ENCODE data around the gene SLC35A3. TPM values are rescaled to one million over a fixed set of nuclear protein-coding genes. Genes with fewer than 3 reads are reported as not detected.

SLC35A3 gene
- total and polyA plus RNA-seq, 10 of the 15 experiments (the other 5 are each of a cell fraction or from before 2014, with no cell fraction given): 3.6 to 24.3 (median 15.4) TPM

DNA sequence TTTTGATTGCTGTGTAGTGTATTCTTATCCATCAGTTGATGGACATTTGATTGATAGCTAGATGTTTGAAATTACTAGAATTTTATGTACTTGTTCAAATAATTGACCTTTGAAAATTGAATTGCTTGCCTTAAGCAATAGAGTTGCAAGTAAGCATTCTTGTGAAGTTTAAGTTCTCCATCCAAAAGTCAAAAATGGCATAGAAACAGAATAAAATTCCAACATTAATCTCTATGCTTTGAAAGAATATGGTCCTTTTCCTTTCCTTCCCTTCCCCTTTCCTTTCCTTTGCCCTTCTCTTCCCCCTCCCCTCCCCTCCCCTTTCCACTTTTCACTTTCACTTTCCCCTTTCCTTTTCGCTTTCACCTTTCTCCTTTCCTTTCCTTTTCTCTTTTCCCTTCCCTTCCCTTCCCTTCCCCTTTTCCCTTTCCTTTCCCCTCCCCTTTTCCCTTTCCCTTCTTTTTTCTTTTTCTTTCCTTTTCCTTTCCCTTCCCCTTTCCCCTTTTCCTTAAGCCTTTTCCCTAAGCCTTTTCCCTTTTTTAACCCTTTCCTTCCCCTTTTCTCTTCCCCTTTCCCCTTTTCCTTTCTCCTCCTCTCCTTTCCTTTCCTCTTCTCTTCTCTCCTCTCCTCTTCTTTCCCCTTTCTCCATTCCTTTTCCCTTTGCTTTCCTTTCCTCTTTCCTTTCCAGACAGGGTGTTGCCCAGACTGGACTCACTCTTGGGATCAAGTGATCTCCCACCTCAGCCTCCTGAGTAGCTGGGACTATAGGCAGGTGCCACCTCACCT is 95.6 kb downstream of the SLC35A3 start (continued):
- TF ChIP-seq, protein P1, sequence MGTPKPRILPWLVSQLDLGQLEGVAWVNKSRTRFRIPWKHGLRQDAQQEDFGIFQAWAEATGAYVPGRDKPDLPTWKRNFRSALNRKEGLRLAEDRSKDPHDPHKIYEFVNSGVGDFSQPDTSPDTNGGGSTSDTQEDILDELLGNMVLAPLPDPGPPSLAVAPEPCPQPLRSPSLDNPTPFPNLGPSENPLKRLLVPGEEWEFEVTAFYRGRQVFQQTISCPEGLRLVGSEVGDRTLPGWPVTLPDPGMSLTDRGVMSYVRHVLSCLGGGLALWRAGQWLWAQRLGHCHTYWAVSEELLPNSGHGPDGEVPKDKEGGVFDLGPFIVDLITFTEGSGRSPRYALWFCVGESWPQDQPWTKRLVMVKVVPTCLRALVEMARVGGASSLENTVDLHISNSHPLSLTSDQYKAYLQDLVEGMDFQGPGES (IDR thresholded peaks at IDR 0.05): no peak
- TF ChIP-seq NFYA (IDR thresholded peaks at IDR 0.05; ENCODE audit: borderline replicate concordance, low read depth, low read length): no peak

DNA sequence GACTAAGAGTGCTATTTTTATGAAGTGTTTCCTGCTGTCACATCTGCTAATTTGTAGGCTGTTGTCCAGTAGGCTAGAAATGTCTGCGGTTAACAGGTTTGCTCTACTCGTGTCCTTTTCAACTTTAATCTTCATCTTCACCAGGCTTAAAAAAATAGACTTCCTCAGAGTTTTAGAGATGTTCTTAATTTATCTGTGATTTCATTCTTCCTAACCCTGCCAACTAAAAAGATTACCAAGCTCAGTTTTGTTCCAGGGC is 96.1 kb downstream of the SLC35A3 start:
- FAIRE-seq: no peak
- Histone ChIP-seq H3K9me3 (replicated peaks; ENCODE audit: control insufficient read depth, insufficient read depth, low read length) (no peaks in the 10 kb centered on the region), H2AFZ (ENCODE audit: control insufficient read depth, low read depth, low read length) (no peak overlapping the region), H3K79me2 (ENCODE audit: control insufficient read depth, insufficient read depth, low read length) (peaks cover 3% of the 10 kb centered on the region), H3K9ac (ENCODE audit: control insufficient read depth, insufficient read depth, low read length) (no peak overlapping the region), H3K4me1 (ENCODE audit: control insufficient read depth, insufficient read depth, low read length) (no peaks in the 10 kb centered on the region), H3K27me3 (replicated peaks in 1 of 2; ENCODE audit: control insufficient read depth in 2 of 2, insufficient read depth in 2 of 2, low read length in 1 of 2) (no peaks in the 10 kb centered on the region), H3K4me3 (no peak overlapping the region), H4K20me1 (ENCODE audit: control insufficient read depth, insufficient read depth) (no peaks in the 10 kb centered on the region), H3K4me2 (ENCODE audit: control insufficient read depth, insufficient read depth) (no peak overlapping the region), H3K27ac (ENCODE audit: control insufficient read depth, insufficient read depth) (no peak overlapping the region; the same call in 1 of the 2 replicates), H3K36me3 (ENCODE audit: control insufficient read depth in 2 of 2, insufficient read depth in 2 of 2, low read length in 1 of 2) (peaks cover 16 to 37% of the 10 kb centered on the region in 2 experiments)
- SMC1A ChIA-PET (ENCODE audit: uncharacterized antibody, unreplicated experiment): interaction anchor here (0.7 to 1.9 kb wide), 3 partner anchors 9 to 201 kb away, joined by 3 to 7 read pairs (median 3); no protein-coding TSS in a partner anchor
- intact Hi-C loops (cut with micrococcal nuclease; ENCODE audit: unreplicated experiment): no loop called here
- POLR2A ChIA-PET: interaction anchor here (1.2 kb wide), 1 partner anchor 10 kb away, joined by 5 read pairs; no protein-coding TSS in a partner anchor
- DNase-seq (ENCODE audit: low read depth, low spot score): no peak
- no TSS peak for BruUV-seq (replicated peaks)
- CTCF ChIA-PET: interaction anchor here (1.0 kb wide), 1 partner anchor 393 kb away, joined by 3 read pairs; no protein-coding TSS in a partner anchor
- in situ Hi-C loops (cut with MboI): no loop called here
- WGBS (ENCODE audit: insufficient coverage, insufficient replicate concordance, low lambda C conversion rate, missing lambda C conversion rate): 98% methylated on average over 2 of the region's 2 CpGs
- RAD21 ChIA-PET (ENCODE audit: unreplicated experiment): interaction anchor here (1.2 to 1.3 kb wide), 2 partner anchors 10 to 23 kb away, joined by 3 to 4 read pairs; no protein-coding TSS in a partner anchor
- ATAC-seq: no peak
- TF ChIP-seq, protein P2, sequence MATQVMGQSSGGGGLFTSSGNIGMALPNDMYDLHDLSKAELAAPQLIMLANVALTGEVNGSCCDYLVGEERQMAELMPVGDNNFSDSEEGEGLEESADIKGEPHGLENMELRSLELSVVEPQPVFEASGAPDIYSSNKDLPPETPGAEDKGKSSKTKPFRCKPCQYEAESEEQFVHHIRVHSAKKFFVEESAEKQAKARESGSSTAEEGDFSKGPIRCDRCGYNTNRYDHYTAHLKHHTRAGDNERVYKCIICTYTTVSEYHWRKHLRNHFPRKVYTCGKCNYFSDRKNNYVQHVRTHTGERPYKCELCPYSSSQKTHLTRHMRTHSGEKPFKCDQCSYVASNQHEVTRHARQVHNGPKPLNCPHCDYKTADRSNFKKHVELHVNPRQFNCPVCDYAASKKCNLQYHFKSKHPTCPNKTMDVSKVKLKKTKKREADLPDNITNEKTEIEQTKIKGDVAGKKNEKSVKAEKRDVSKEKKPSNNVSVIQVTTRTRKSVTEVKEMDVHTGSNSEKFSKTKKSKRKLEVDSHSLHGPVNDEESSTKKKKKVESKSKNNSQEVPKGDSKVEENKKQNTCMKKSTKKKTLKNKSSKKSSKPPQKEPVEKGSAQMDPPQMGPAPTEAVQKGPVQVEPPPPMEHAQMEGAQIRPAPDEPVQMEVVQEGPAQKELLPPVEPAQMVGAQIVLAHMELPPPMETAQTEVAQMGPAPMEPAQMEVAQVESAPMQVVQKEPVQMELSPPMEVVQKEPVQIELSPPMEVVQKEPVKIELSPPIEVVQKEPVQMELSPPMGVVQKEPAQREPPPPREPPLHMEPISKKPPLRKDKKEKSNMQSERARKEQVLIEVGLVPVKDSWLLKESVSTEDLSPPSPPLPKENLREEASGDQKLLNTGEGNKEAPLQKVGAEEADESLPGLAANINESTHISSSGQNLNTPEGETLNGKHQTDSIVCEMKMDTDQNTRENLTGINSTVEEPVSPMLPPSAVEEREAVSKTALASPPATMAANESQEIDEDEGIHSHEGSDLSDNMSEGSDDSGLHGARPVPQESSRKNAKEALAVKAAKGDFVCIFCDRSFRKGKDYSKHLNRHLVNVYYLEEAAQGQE (IDR thresholded peaks at IDR 0.05; ENCODE audit: low read depth, low read length): no peak
- TF ChIP-seq, protein P3, sequence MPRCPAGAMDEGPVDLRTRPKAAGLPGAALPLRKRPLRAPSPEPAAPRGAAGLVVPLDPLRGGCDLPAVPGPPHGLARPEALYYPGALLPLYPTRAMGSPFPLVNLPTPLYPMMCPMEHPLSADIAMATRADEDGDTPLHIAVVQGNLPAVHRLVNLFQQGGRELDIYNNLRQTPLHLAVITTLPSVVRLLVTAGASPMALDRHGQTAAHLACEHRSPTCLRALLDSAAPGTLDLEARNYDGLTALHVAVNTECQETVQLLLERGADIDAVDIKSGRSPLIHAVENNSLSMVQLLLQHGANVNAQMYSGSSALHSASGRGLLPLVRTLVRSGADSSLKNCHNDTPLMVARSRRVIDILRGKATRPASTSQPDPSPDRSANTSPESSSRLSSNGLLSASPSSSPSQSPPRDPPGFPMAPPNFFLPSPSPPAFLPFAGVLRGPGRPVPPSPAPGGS (IDR thresholded peaks at IDR 0.05; ENCODE audit: borderline replicate concordance, insufficient read depth, low read depth, low read length, poor library complexity, severe bottlenecking): no peak
- TF ChIP-seq BACH1 (IDR thresholded peaks at IDR 0.05; ENCODE audit: borderline replicate concordance) (no peak), BRCA1 (IDR thresholded peaks at IDR 0.05; ENCODE audit: low read depth, low read length) (no peak), CREM (IDR thresholded peaks at IDR 0.05; ENCODE audit: low read depth) (no peak), MYC (IDR thresholded peaks at IDR 0.05; ENCODE audit: insufficient read depth, insufficient read length, insufficient replicate concordance, low read length, severe bottlenecking) (no peak), SIN3A (IDR thresholded peaks at IDR 0.05; ENCODE audit: low read depth, low read length) (no peak), ZNF274 (IDR thresholded peaks at IDR 0.05; ENCODE audit: insufficient read depth, insufficient read length) (no peak), SMARCA5 (IDR thresholded peaks at IDR 0.05) (no peak)
- TF ChIP-seq, protein P4, sequence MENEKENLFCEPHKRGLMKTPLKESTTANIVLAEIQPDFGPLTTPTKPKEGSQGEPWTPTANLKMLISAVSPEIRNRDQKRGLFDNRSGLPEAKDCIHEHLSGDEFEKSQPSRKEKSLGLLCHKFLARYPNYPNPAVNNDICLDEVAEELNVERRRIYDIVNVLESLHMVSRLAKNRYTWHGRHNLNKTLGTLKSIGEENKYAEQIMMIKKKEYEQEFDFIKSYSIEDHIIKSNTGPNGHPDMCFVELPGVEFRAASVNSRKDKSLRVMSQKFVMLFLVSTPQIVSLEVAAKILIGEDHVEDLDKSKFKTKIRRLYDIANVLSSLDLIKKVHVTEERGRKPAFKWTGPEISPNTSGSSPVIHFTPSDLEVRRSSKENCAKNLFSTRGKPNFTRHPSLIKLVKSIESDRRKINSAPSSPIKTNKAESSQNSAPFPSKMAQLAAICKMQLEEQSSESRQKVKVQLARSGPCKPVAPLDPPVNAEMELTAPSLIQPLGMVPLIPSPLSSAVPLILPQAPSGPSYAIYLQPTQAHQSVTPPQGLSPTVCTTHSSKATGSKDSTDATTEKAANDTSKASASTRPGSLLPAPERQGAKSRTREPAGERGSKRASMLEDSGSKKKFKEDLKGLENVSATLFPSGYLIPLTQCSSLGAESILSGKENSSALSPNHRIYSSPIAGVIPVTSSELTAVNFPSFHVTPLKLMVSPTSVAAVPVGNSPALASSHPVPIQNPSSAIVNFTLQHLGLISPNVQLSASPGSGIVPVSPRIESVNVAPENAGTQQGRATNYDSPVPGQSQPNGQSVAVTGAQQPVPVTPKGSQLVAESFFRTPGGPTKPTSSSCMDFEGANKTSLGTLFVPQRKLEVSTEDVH (IDR thresholded peaks at IDR 0.05; ENCODE audit: low read depth, partially characterized antibody): no peak
